ENCODE data around the gene MAB21L3.

The MAB21L3 gene

DNA sequence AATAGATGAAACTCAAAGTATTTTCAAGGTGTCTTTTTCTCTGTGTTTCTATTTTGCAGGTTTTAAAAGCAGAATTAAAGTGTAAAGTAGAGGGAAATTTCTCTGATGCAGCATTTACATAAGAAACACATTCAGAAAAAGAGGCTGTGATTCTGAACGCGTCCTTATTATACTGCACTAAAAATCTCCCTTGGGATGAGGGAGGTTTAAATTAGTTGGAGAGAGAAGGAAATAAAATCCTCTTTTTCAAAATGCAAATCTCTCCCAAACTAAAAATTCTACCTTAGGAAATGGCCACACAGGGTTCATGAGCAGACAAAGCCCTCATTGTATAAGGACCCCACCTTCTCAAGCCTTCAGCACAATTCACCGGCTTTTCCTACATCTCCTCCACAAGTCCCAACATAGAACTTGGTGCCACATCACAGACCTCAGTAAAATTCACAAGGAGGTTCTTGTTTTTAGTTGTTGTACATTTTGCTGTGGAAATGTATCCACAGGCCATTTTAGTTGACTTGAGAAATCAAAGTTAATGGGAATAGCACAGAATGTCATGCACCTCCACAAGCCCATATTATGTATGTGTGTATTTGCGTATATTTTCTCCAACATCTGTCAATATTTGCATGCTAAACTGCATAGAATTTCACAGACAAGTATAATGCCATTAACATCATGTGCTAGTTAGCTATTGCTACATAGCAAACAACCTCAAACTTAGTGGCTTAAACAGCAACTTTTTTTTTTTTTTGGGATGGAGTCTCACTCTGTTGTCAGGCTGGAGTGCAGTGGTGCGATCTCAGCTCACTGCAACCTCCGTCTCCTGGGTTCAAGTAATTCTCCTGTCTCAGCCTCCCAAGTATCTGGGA is 59.8 kb downstream of the MAB21L3 start:
- TF ChIP-seq, protein P1, sequence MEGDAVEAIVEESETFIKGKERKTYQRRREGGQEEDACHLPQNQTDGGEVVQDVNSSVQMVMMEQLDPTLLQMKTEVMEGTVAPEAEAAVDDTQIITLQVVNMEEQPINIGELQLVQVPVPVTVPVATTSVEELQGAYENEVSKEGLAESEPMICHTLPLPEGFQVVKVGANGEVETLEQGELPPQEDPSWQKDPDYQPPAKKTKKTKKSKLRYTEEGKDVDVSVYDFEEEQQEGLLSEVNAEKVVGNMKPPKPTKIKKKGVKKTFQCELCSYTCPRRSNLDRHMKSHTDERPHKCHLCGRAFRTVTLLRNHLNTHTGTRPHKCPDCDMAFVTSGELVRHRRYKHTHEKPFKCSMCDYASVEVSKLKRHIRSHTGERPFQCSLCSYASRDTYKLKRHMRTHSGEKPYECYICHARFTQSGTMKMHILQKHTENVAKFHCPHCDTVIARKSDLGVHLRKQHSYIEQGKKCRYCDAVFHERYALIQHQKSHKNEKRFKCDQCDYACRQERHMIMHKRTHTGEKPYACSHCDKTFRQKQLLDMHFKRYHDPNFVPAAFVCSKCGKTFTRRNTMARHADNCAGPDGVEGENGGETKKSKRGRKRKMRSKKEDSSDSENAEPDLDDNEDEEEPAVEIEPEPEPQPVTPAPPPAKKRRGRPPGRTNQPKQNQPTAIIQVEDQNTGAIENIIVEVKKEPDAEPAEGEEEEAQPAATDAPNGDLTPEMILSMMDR (IDR thresholded peaks at IDR 0.05; ENCODE audit: low read depth, low read length) = no peak
- DNase-seq (ENCODE audit: extremely low read depth, low read depth) = no peak

GRCh38 chr1:116172666-116173065 is 61.5 kb downstream of the MAB21L3 start:
- DNase-seq (ENCODE audit: extremely low read depth, low read depth) = no peak
- TF ChIP-seq, protein P1 (IDR thresholded peaks at IDR 0.05; ENCODE audit: low read depth, low read length) = no peak

DNA sequence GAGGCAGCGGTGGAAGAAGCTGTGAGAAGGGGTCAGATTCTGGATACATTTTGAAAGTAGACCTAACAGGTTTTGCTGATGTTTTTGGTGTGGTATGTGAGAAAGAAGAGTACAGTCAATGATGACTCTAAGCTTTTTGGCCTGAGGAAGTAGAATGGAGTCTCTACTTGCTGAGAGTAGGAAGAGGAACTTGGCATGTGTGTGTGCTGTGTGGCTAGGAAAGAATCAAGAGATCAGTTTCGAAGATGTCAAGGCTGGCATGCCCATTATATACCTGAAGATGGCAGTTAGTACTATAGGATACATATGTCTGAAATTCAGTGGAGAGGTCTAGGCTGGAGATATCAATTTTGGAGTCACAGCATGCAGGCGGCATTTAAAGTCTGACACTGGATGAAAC is 64.4 kb downstream of the MAB21L3 start:
- TF ChIP-seq, protein P1 (IDR thresholded peaks at IDR 0.05; ENCODE audit: low read depth, low read length) = no peak
- no peak for DNase-seq (ENCODE audit: extremely low read depth, low read depth)

- TF ChIP-seq, protein P1 (IDR thresholded peaks at IDR 0.05; ENCODE audit: low read depth, low read length) = no peak
- no peak for DNase-seq (ENCODE audit: extremely low read depth, low read depth)
These were observed 65.1 kb downstream of the MAB21L3 start for GRCh38 chr1:116176306-116176789.

DNA sequence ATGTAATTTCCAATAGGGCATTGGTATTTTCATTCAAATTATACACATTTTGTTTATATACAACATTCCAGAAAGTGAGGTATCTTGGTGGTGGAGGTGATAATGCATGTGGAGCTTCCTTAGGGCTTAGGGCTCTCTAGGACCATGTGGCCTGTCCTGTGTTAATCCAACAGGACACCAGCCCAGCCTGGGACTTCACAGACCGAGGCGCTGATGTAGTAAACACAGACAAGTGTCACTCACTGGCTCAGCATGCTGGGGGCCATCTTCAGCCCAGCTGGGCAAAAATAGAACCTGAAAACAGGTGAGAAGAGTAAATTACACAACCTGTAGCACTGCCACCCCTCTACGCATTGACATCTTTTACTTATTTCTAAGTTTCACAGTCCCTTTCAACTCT is 66.7 kb downstream of the MAB21L3 start:
- DNase-seq (ENCODE audit: extremely low read depth, low read depth) = no peak
- TF ChIP-seq, protein P1 (IDR thresholded peaks at IDR 0.05; ENCODE audit: low read depth, low read length) = no peak

DNA sequence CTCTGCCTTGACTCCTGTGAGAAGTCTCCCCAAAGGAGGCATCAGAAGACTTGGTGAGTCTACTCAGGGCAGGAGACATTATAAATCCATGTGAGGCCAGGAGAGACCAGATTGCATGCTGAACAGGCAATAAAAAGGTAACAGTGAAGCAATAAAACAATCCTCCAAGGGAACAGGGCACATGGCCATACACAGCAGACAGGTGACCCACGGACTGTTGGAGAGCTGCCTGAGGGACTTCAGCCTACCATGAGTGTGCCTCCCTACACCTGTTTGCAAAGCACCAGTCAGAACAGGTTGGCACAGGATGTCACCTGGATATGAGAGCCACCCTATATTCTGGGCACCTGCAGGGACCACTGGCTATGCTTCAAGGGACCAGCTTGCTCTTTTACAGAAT is 67.6 kb downstream of the MAB21L3 start:
- TF ChIP-seq, protein P1 (IDR thresholded peaks at IDR 0.05; ENCODE audit: low read depth, low read length) = no peak
- DNase-seq (ENCODE audit: extremely low read depth, low read depth) = no peak

DNA sequence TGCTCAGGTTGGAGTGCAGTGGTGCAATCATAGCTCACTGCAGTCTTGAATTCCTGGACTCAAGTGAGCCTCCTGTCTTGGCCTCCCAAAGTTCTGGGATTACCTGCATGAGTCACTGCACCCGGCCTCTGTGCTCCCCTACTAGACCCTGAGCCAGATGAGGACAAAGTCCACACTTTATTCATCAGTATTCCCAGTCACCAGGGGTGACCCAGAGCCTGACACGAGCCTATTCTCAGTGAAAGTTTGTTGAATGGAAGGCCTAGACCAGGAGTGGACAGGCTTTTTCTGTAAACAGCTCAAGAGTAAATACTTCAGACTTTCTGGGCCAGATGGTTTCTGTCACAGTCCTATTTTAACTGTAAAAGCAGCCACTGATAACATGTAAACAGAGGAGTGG is 68.2 kb downstream of the MAB21L3 start:
- no peak for DNase-seq (ENCODE audit: extremely low read depth, low read depth)
- TF ChIP-seq, protein P1 (IDR thresholded peaks at IDR 0.05; ENCODE audit: low read depth, low read length) = no peak
